ENCODE measurements around the gene RPL36.

GRCh38 chr19:5644037-5644436 lies 46.1 kb upstream of the RPL36 start:
- TF ChIP-seq, protein P1, sequence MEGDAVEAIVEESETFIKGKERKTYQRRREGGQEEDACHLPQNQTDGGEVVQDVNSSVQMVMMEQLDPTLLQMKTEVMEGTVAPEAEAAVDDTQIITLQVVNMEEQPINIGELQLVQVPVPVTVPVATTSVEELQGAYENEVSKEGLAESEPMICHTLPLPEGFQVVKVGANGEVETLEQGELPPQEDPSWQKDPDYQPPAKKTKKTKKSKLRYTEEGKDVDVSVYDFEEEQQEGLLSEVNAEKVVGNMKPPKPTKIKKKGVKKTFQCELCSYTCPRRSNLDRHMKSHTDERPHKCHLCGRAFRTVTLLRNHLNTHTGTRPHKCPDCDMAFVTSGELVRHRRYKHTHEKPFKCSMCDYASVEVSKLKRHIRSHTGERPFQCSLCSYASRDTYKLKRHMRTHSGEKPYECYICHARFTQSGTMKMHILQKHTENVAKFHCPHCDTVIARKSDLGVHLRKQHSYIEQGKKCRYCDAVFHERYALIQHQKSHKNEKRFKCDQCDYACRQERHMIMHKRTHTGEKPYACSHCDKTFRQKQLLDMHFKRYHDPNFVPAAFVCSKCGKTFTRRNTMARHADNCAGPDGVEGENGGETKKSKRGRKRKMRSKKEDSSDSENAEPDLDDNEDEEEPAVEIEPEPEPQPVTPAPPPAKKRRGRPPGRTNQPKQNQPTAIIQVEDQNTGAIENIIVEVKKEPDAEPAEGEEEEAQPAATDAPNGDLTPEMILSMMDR (IDR thresholded peaks at IDR 0.05; ENCODE audit: low read length): no peak
- no peak for TF ChIP-seq EZH2 (optimal IDR thresholded peaks at IDR 0.05; ENCODE audit: low read depth, low read length)
